AG20443 (cell line): ENCODE data around the gene DNM1.
A peak's percentile ranks its signal among the peaks of the same experiment; 100 is the strongest.
"Not testable (repeated sequence)": the region's sequence is repeated elsewhere in the genome, so short reads cannot be mapped to it uniquely, and the experiment has no call there.

Experiments
- DNase-seq: peaks from one replicate; pipeline ENCODE4 v3.0.0; 2012; ENCODE audit warnings: low spot score, mixed read lengths

The DNM1 gene

DNA sequence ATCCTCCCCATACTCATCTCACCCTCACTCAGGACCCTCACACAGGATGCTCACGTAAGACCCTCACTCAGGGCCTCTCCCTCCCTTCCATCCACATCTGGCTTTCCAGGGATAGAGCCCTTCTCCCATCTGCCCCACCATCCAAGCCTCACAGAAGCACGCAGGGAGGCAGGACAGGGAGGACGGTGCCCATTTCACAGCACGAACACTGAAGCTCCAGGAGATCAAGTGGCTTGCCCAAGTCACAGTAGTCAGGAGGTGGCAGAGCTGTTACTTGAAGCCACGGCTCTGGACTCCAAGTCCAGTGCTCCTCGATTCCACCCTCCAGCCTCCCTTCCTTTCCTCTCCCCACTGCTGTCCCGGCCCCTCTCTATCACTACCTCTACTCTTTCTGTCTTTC is 21.7 kb downstream of the DNM1 start:
- DNase-seq = no peak

DNA sequence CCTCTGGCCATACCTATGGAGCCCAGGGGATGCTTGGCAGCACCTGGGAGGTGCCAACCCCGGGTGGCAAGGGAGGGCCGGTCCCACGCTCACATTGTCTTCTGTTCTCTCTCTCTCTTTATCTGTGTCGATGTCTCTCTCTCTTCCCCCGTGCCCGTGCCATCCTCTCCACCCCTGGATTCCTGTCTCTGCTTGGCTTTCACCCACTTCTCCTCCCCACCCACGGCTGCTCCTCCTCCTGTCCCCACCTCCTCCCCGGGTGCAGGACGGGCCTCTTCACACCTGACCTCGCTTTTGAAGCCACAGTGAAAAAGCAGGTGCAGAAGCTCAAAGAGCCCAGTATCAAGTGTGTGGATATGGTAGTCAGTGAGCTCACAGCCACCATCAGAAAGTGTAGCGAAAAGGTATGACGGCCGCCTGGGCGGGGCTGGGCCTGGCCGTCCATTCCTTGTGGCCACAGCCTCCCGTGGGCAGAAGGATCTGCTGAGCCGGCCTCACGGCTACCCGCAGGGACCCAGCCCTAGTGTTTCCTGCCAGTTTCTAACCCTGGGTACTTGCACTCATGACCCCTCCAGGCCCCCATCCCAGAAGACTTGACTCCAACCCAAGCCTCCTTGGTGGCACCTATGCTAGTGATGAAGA is 22.7 kb downstream of the DNM1 start:
- DNase-seq = no peak

DNA sequence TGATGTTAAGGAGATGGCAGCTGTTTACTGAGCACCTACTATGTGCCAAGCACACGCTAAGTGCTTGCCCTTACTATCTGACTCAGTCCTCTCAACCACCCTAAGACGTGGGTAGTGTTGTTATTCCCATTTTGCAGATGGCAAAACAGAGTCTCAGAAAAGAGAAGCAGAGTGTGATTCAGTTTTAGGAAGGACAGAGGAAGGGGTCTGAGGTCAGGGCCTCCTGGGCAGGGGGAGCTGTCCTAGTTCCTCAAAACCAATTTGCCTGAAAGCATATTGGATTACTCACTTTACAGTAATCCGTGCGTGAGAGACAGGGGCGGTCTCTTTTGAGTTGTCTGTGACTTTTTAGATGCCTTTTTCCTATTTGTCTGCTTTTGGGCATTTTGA is 23.2 kb downstream of the DNM1 start:
- no peak for DNase-seq

DNA sequence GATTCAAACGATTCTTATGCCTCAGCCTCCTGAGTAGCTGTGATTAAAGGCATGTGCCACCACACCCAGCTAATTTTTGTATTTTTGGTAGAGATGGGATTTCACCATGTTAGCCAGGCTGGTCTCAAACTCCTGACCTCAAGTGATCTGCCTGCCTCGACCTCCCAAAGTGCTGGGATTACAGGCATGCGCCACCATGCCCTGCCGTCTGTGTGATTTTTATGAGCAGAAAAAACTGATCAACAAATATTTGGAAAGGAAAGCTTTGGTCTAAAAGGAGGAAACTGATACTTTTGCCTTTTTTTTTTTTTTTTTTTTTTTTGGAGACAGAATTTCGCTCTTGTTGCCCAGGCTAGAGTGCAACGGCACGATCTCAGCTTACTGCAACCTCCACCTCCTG is 27.7 kb downstream of the DNM1 start:
- DNase-seq = not testable (repeated sequence)

GRCh38 chr9:128231638-128232527 is 28.7 kb downstream of the DNM1 start:
- peak; percentile 69 for DNase-seq

DNA sequence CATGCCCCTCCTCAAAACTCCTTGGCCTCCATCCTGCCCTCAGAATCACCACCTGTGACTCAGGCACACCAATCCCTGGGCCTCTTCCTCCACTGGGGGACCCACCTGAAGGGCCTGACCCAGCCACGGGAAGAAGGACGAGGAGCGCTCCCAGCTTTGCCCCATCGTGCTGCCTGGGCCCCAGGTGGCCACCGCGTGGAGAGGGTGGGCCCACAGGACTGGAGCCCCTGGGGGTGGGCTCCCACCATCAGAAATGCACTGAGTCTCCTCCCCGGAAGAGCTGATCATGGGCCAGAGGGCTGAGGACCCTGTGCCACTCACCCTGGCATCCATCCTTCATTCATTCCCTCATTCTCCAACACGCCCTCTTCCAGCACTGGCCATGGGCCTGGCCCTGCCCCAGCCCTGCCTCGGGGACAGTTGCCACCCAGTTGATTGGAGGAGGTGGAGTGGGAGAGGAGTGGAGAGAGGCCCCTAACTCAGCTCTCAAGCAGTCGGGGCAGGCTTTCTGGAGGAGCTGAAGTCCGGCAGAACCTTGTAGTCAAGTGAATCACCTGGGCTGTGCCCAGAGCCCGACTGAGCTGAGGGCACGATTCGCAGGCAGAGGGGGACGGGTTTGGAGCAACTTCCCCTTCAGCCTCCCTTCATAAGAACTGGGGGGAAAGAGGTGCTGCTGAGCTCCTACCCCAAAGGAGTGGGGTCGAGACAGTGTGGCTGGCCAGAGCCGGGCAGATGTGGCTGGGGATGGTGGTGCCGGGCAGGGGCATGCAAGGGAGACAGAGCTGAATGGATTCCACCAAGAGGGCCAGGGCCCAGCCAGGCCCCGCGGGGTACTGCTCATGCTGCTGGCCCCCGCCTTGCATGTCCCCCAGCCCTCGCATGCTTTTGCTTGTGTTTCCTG is 29.6 kb downstream of the DNM1 start:
- no peak for DNase-seq

GRCh38 chr9:128233817-128234406 is 30.7 kb downstream of the DNM1 start:
- no peak for DNase-seq

DNA sequence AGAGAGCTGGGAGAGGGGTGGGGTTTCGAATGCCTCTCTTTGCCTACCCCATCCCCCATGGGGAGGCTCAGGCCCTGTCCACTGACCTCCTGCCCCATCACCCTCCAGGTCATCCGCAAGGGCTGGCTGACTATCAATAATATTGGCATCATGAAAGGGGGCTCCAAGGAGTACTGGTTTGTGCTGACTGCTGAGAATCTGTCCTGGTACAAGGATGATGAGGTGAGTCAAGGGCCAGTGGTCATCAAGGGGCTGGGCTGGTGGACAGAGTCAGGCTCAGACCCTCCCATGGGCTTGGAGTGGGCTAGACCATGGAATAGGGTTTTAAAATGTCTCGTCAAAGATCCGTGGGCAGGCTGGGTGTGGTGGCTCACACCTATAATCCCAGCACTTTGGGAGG is 38.9 kb downstream of the DNM1 start:
- no peak for DNase-seq

- peak; percentile 74 for DNase-seq
Measured at GRCh38 chr9:128242828-128243214, 39.6 kb downstream of the DNM1 start.

DNA sequence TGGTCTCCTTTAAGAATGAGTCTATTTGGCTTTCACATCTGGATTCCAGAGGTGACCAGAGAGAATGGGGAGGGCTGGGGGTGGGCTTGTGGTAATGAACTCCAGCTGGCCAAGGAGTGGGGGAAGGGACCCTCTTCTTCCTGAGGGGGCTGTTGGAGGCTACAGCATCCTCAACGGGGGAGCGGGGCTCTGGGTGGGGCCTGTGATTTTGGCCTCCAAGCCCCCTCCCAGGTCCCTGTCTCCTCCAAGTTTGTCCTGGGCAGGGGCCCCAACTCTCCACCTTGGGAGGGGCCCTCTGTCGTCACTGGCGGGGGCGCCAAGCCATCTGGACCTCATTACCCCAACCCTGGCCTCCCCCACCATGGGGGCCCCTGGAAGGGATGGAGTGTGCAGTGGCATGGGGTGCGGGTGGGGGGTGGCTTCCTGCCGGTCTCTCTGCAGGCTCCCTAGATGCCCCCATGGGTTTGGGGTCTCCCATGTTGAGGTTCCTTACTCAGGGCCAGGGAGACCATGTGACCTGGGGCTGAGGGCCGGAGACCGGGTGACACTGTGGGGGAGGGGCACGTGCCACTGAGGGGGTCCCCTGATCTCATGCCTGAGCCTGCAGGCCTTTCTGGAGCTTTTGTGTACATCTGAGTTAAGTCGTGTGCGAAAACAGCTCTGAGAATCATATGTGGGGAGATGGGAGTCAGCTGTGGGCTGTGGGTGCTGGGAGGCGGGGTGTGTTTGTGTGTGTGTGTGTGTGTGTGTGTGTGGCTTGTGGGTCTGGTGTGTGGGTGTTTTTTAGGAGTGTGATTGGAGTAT is 40.2 kb downstream of the DNM1 start:
- DNase-seq = peak; percentile 74

- DNase-seq = peak; percentile 33
Measured at GRCh38 chr9:128244091-128244836, 41.1 kb downstream of the DNM1 start.

DNA sequence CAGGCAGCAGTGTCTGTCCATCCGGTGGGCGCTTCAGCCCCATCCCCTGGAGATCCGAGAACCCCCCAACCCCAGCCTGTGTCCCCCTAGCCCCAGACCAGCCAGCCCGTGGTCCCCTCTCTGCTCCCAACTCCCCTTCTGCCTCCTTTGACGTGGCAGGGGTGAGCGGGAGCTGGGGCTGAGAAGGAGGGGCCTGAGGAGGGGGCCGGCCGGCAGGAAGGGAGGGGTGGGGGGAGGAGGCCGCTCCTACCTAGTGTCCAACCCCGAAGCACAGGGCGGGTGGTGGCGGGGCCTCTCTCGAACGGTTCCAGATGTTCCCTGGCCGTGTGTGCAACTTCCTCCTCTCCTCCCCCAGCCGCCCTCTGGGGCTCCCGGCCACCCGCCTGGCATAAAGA is 41.7 kb downstream of the DNM1 start:
- DNase-seq = peak; percentile 94

DNA sequence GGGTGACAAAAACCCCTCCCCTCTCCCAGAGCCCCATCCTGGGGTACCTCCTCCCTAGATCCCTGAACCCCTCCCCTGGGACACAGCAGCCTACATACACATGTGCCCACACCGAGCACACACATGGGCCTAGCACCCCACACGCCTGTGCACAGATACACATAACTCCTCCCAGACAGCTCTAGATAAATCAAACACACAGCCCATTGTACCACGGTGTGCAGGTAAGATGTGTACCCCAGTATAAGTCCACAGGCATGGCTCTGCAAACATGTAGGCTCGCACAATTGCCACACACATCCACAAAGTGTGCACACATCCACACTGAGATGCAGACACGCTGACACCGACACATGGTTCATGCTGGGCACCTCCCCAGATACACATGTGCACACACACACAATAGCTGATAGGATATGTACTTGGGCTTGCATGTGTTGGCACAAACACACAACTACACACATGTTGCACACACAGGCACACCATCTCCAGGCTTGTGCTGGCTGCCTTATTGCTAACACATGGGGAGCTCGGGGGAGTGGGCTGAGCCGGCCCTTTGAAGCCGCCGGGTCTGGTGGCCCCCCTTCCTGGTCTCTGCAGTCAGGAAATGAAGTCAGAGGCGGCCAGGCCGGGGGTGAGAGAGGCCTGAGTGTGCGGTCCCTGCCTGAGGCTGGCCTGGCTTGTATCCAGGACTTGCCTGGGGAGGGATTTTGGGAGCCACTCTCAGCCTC is 42.4 kb downstream of the DNM1 start:
- peak; percentile 72 for DNase-seq

DNA sequence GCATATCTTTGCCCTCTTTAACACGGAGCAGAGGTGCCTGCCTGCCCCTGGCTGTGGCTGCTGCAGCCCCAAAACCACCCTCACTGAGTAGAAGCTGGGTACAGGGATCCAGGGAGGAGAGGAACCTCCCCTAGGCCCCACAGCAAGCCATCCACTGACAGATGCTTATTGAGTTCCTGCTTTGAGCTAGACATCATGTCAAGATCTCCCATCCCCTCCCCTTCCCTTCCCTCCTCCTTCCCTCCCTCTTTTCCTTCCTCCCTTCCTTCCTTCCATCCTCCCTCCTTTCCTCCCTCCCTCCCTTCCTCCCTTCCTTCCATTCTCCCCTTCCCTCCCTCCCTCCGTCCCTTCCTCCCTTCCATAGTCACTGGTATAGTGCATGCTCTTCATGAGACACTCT is 43.3 kb downstream of the DNM1 start:
- DNase-seq = no peak

- DNase-seq = no peak
Measured at GRCh38 chr9:128247226-128247803, 44.1 kb downstream of the DNM1 start.

- no peak for DNase-seq
Measured at GRCh38 chr9:128249558-128249907, 46.4 kb downstream of the DNM1 start.

DNA sequence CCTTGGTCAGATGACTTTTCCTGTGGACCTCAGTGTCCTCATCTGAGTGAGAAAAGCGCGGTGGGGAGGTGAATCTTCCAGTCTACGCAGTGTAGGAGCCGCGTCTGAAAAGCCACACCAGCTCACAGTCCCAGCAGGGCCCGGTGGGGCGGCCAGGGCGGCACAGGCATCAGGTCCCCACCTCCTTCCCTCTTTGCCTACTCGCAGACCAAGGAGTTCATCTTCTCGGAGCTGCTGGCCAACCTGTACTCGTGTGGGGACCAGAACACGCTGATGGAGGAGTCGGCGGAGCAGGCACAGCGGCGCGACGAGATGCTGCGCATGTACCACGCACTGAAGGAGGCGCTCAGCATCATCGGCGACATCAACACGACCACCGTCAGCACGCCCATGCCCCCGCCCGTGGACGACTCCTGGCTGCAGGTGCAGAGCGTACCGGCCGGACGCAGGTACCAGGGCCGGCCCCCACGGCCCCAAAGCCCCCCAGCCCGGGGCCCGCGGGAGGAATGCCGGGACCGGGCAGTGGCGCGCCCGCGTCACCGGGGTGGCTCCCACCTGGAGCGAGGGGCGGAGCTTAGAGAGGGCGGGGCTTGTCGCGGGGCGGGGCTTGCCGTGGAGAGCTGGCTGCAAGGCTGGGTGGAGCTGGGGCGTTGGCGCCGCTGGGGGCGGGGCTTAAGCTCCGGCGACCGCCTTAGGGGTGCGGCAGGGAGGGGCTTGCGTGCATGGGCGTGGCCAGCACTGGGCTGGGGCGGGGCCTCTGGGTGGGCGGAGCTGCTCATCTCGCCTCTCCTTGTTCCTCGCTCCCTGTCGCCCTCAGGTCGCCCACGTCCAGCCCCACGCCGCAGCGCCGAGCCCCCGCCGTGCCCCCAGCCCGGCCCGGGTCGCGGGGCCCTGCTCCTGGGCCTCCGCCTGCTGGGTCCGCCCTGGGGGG is 47.0 kb downstream of the DNM1 start:
- DNase-seq = peak; percentile 77
